RPMI7951 (cell line): ENCODE data around the gene KLHL14. TPM values are rescaled to one million over a fixed set of nuclear protein-coding genes. Genes with fewer than 3 reads are reported as not detected.
"Not testable (repeated sequence)": the region's sequence is repeated elsewhere in the genome, so short reads cannot be mapped to it uniquely, and the experiment has no call there.

ENCODE experiments used
- DNase-seq: peaks from one replicate; pipeline ENCODE4 v3.0.0-alpha.2; 2012; ENCODE audit warnings: low read depth
- total RNA-seq: library from RNA; depleted of rRNA; stranded (reverse); fragments of >200 nt; shearing (Covaris generic); gene quantifications from 2 replicates; pipeline ENCODE4 v1.2.3, GENCODE V29; 2014; rRNA removed

KLHL14 gene, protein sequence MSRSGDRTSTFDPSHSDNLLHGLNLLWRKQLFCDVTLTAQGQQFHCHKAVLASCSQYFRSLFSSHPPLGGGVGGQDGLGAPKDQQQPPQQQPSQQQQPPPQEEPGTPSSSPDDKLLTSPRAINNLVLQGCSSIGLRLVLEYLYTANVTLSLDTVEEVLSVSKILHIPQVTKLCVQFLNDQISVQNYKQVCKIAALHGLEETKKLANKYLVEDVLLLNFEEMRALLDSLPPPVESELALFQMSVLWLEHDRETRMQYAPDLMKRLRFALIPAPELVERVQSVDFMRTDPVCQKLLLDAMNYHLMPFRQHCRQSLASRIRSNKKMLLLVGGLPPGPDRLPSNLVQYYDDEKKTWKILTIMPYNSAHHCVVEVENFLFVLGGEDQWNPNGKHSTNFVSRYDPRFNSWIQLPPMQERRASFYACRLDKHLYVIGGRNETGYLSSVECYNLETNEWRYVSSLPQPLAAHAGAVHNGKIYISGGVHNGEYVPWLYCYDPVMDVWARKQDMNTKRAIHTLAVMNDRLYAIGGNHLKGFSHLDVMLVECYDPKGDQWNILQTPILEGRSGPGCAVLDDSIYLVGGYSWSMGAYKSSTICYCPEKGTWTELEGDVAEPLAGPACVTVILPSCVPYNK
- not detected in 2 replicates for total RNA-seq

DNA sequence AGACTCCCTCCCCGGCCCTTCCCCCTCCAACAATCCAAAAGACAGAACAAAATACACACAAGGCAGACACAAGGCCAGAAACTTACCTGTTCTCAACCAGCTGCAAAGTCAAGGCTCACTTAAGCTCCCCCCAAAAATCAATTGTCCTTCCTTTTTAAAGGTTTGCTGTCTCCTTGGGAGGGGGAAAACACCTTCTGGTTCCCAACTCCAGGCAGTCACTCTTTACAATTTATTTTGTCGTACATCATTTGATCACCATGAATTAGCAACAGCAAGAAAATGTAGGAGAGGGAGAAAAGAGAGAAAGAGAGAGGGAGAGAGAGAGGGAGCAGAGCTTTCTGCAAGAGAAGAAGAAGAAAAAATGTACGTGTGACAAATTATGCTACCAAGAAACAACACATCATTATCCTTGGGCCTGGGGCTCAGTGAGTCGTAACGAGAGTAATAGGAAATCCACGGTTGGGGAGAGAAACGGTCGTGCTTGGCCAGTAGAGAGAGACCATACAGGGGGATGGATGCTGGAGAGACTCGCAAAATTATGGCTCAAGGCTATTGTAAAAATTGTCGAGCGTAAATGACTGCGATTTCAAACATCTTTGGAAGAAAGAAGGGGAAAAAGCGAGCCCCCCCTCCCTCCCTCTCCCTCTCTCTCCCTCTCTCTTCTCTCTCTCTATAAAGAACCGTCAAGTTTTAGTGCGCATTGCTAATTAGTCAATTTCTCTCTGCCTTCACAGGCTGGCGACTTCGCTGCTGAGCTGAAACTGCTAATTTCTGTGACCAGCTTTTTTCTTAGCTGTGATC, at the start of gene KLHL14:
Gene KLHL14 (minus strand): TSS at position 443 of the 801 bp plus-strand sequence. CDS start 2,432 bp downstream, outside the sequence.
- no peak for DNase-seq

DNA sequence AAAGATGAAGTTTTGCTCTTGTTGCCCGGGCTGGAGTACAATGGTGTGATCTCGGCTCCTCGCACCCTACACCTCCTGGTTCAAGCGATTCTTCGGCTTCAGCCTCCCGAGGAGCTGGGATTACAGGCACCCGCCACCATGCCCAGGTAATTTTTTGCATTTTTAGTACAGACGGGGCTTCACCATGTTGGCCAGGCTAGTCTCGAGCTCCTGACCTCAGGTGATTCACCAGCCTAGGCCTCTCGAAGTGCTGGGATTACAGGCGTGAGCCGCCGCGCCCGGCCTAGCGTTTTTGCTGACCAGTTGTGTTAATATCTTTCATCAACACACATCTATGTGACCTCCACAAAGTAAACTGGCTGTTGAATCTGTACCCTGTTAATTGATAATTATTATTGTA, 49.4 kb upstream of the KLHL14 start:
- DNase-seq, result no peak

DNA sequence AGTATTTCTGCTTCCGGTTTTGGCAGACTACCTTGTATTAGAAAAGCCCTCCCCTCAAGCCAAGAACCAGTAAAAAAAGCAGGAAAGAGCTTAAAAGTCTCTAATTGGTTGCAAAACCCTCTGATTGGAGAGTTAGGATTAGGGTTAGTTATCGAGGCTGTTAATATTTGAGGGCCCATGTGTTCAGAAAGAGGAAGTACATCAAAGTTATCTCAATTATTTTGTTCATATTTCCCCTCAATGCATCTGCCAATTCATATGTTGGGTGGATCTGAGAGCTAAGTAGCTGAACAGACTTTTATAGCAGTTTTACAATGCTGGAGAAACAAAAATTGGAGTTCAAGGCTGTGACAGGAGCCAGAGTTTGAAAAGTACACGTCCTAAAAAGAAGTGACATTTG, 43.1 kb upstream of the KLHL14 start:
- DNase-seq, result no peak

DNA sequence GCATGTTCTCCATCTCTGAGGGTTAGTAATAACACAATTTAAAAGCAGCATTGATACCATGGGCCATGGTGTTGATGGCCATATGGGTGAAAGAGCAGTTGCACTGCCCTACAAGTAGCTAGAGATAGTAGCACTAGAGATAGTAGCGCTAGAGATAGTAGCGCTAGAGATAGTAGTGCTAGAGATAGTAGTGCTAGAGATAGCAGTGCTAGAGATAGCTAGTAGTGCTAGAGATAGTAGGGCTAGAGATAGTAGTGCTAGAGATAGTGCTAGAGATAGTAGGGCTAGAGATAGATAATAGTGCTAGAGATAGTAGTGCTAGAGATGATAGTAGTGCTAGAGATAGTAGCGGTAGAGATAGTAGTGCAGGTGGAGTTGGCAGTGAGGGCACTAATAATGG, 39.5 kb upstream of the KLHL14 start:
- no peak for DNase-seq

DNA sequence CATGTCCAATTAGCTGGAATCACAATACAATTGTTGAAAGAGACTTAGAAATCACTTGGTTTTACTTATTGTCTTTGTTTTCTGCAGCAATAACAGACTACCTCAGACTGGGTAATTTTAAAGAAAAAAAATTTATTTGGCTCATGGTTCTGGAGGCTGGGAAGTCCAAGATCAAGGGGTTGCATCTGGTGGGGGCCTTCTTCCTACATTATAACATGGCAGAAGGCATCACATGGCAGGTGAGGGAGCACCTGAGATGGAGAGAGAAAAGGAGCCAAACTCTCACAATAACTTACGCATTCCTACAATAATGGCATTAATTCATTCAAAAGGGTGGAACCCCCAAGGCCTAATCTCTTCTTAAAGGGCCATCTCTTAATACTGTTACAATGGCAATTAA, 37.5 kb upstream of the KLHL14 start:
- DNase-seq, result no peak

DNA sequence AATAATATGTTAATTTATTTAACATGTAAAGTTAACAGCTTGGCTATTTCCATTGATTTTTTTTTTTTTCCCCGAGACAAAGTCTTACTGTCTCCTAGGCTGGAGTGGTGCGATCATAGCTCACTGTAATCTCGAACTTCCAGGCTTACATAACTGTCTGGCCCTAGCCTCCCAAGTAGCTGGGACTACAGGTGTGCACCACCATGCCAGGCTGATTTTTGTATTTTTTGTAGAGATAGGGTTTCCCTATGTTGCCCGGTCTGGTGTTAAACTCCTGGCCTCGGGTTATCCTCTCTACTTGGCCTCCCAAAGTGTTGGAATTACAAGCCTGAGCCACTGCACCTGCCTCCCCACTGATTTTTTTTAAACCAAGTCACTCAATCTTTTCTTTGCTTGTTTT, 32.5 kb upstream of the KLHL14 start:
- DNase-seq, result no peak

DNA sequence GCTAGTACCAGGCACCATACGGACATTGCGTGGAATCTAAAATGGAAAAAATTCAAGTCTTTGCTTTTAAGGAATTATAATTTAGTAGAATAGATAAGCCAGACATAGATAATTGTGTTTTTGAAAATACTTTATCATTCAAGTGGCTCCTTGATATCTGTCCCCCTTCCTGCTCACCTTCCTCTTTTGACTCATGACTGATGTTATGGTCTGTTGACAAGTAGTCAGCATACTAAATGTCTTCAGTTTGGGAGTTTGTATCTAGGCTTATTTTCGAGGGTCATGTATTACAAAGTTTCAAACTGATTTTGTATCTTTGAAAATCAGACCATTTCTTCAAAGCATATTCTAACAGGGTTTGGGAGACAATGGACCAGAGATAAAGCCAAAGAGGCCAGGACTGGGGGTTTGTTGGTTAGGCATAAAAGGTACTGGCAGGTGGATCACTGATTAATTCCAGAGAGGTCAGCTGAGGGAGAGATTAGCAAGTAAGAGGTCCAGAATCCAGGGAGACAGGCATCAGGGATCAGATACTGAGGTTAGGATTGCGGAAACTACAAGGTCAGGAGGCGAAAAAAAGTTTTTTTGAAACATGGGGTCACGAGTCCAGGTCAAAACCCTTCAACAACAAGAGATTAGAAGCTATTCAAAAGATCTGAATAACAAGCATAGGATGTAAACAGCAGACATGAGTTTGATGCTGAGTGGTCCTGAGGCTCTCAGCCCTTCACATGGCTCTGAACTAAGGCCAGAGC, 31.5 kb upstream of the KLHL14 start:
- DNase-seq, result no peak

DNA sequence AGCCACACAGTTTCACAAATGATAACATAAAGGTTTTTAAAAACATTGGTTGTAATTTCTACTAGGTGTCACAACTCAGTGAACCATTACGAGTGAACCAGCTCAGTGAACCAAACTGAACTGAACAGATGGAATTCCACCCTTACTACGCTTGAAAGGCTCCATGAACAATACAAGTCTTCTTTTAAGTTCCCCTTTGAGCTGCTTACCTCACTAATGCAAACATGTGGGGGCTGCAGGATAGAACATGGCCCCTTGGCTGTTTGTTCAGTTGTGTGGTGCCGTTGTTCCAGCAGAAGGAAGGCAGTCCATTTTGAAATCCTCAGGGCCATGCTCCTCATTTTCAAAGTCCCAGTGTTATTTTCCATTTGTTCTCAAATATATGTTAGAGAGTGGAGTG, 30.7 kb upstream of the KLHL14 start:
- DNase-seq, result no peak

DNA sequence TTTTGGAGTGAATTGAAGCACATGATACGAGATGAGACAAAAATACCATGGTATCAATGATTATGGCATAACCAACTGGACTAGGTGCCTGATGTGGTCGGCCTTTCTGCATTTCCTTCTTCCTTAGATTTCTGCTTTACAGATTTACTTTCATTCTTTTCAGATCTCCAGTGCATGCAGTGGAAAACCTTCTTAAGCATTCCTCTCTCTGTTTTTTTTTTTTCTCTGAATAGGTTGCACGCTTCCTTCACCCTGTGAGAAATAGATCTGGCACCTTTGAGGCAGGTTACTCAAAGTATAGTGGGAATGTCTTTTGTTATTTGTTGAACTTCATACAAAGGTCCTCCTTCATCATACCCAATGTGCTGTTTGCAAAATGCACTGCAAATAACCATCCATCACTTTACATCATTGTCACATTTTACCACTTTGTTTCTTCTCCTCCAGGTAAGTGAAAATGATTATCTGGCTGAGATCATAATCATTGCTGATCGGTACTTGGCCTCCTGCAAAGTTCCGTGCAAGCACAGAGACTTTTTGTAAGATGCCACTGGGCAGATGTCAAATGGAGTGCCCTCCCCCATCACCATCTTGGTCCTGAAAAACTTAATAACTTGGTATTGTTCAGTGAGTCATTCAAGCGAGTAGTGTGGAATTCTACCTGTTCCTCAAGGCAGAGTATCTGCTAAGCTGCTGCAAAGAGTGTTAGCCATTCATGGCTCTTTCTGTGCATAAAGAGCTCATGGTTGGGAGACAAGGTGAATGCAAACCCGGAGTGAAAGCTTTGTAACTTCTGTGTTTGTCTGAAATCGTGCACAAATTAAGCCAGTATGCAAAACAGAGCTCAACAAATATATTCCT, 30.0 kb upstream of the KLHL14 start:
- no peak for DNase-seq

DNA sequence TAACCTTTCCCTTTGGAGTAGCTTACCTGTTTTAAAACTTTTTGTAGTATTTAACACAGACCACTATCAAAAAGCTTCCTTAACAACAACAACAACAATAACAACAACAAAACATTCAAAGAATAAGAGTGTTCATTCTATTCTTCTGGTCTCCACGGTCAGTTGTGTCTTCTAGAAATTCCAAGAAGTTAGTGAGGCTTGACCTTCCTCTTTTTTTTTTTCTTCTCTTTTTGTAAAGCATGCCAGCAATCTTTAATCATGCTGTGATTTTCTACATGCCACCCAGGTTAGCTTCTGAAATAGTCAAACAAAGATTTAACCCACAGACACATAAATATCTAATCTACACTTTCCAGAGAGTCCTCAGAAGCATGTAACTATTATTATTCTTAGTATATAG, 28.4 kb upstream of the KLHL14 start:
- no peak for DNase-seq

DNA sequence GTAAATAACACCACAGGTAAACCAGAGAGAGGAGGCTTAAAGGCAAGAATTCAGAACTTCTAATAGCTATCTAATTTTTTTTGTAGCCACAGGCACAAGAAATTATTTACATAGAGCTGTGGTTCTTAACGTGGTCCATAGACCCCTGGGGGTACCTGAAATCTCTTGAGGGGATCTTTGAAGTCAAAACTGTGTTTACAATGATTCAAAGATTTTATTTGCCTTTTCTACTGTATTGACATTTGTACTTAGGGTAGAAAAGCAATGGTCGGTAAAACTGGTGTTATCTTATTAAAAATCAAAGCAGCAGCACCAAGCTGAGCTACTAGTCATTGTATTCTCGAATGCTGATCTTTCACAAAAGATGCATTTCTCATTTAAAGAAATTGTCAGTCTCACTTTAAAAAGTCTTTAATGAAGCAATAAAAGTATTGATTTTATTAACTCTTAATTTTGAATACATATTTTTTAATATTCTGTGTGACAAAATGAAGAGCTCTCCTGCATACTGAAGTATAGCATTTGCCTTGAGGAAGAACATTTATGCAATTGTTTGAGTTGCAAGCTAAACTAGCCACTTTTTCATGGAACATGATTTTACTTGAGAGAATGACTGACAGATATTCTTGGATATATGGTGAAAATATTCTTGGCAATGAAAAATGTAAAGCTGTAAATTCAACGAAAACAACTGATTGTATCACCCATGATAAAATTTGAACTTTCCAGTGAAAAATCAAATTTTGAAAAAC, 25.6 kb upstream of the KLHL14 start:
- no peak for DNase-seq

DNA sequence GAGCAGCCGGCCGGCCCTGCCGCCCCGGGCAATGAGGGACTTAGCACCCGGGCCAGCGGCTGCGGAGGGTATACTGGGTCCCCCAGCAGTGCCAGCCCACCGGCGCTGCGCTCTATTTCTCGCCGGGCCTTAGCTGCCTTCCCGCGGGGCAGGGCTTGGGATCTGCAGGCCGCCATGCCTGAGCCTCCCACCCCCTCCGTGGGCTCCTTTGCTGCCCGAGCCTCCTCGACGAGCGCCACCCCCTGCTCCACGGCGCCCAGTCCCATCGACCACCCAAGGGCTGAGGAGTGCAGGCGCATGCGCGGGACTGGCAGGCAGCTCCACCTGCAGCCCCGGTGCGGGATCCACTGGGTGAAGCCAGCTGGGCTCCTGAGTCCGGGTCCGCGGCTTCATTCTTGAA, 21.8 kb upstream of the KLHL14 start:
- DNase-seq, result not testable (repeated sequence)

DNA sequence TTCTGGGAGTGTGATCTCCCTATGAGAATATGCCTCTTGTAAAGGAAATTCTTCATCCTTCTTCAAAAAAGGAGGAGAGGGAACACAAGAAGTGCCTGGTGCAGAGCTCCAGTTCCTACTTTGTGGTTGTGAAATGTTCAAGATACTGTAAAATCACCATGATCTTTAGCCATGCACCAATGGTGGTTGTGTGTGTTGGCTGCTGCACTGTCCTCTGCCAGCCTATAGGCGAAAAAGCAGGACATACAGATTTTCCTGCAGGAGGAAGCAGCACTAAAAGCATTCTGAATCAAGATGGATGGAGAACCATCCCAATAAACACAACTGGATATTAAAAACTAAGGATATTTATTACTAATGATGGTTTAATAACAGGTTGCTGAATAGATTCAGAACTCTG, 6.2 kb upstream of the KLHL14 start:
- DNase-seq, result no peak

DNA sequence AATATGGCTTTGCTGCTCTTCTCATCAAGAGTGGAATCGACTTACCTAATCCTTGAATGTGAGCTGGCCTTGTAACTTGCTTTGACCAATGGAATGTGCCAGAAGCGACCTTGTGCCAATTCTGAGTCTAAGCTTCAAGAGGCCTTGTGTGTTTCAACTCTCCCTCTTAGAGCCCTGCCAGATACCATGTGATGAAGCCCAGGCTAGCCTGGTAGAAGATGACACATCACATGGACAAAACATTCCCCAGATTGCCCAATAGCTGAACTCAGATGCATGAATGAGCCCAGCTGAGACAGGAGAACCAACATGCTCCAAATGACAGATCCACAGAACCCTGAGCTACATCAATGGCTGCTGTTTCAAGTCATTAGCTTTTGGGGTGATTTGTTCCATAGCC, 4.2 kb upstream of the KLHL14 start:
- DNase-seq, result no peak

DNA sequence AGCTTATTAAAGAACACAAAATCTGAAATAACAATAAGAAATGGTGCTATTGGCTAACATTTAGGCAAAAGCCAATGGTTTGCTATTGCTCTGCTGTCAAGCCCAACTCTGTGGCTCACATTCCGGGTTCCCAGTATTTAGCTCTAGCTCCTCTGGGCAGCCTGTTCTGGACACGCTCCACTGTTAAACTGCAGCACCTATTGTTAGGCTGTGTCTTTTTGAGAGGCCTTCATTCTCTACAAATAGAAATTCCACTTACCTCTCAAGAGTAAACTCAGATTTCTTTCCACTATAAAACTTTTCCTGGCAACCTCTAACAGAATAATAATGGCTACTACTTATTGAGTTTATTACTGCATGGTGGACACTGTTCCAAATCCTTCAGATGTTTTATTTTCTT, 3.7 kb upstream of the KLHL14 start:
- no peak for DNase-seq

DNA sequence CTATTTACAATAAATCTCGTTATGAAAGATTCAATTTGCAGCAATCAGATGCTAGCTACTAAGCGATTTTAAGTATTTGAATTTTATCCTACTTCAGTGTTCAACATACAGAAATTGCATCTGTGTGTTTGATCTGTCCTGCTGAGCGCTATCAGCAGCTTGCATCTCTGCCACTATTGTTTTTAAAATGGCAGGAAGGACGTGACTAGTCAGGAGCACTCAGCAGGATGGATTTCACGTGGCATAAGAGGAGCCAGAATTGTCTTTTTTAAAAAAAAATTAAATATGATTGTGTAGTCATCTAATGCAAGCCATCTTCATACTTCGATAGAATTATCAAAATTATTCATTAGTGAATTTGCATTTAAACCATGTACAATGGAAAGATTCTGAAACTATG, 2.8 kb upstream of the KLHL14 start:
- DNase-seq, result no peak

DNA sequence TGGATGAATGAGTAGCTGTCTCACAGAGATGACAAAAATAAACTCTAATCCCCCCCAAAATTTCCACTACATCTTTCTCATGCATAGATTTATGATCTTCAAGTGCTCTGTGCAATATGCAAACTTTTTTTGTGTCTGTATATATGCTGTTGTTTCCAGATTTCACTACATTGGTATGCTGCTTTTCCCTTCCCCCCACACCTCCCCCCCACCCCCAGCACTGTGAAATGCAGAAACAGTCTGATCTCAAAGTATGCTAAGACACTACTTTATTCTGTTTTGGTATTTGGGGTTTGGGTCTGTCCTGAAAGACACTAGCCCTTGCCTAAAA, 524 bp upstream of the KLHL14 start:
- no peak for DNase-seq

DNA sequence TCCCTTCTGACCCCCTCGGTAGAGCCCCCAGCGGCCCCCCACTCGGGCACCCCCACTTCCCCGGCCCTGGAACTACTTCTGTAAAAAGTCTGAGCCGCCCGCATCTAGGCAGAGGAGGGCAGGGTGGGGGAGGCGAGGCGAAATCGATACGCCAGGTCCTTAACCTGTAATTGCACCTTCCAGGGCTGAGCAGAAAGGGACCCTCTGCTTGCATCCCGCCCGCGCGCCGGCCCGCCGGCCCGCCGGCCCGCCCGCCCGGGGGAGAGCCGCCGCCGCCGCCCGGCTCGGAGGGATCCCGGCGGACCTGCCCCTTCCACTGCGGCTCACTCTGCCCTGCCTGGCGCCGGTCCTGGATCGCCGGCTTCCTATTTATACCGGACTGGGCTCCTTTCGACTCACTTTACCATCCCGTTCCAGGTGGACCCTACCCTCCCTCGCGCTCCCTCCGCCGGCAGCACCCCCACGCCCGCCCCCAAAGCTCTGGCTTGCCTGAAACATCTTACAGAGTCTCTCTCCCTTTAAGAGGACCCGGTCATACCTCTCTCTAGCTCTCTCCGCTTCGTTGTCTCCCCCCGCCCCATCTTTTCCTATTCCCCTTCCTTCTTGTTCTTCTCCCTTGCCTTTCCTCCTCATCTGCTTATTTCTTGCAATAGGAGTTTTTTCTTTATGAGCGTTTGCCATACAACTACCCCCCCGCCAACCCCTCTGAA, 797 bp downstream of the KLHL14 start:
- DNase-seq, result no peak

DNA sequence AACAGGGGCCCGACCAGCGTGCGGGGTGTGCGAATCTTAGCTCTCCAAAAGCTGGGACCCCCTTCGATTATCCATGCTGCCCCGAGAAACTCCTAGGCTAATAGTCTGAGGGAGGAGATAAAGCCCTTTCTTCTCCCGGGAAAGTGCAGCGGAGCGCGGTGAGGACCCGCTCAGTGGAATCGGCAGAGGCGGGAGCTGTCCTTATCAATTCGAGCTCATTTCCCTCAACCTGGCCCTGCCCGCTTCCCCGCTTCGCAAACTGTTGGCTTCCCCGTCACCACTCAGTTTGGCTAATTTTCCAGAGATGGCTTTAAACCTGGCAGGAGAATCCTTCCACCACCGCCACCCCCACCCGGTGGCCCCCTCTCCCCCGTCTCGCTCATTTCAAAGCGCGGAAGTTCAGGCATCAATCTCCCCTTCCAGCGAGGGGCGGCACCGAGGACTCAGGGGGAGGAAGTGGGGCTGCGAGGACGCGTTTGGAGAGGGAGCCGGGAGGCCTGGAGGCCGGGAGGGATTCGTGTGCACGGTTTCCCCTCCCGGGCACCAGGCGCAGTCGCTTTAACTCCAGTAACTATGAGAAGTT, 1.6 kb downstream of the KLHL14 start:
- no peak for DNase-seq
